GM21786 (cell line): ENCODE measurements around the gene OR2A2.

Experiments
- ATAC-seq: cut with Tn5 transposase; IDR thresholded peaks from one replicate; pipeline ENCODE4 v1.9.1; 2021; ENCODE audit not compliant: unreplicated experiment

Gene OR2A2

DNA sequence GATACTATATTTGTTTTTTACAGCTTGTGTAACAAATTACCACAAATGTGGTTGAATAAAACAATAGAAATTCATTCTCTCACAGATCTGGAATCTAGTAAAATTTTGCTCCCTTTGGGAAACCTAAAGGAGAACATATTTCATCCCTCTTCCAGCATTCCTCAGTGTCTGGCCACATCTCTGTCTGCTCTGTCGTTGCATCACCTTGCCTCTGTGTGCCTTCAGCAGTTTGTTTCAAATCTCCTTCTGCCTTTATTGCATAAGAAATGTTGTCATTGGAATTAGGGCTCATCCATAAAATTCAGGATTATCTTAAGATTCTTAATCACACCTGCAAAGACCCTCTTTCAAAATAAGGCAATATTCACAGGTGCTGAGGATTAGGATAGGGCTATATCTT lies 28.1 kb downstream of the OR2A2 start:
- ATAC-seq, result no peak

DNA sequence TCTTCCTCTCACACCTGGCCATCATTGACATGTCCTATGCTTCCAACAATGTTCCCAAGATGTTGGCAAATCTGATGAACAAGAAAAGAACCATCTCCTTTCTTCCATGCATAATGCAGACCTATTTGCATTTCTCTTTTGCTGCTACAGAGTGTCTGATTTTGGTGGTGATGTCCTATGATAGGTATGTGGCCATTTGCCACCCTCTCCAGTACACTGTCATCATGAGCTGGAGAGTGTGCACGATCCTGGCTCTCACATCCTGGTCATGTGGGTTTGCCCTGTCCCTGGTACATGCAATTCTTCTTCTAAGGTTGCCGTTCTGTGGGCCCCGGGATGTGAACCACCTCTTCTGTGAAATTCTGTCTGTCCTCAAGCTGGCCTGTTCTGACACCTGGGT lies 32.8 kb downstream of the OR2A2 start:
- no peak for ATAC-seq

DNA sequence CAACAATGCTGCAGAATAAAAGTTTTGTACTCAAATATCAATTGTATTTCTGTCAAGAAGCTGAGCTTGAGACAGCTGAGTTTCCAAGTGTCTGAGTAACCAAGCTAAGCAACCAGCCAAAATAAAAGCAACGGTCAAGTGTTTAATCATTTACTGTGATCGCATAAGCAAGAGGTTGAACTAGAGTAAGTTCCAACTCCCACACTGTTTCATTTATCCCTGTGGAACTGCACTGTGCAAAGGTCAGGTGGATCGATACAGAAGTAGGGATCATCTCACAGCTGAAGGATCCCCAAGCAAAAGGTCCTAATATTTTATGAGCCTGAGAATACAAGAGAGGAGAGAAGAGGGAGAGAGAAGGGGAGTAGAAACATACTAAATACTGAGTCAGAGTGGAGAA lies 35.0 kb downstream of the OR2A2 start:
- no peak for ATAC-seq

GRCh38 chr7:144148224-144148827 lies 38.9 kb downstream of the OR2A2 start:
- no peak for ATAC-seq

DNA sequence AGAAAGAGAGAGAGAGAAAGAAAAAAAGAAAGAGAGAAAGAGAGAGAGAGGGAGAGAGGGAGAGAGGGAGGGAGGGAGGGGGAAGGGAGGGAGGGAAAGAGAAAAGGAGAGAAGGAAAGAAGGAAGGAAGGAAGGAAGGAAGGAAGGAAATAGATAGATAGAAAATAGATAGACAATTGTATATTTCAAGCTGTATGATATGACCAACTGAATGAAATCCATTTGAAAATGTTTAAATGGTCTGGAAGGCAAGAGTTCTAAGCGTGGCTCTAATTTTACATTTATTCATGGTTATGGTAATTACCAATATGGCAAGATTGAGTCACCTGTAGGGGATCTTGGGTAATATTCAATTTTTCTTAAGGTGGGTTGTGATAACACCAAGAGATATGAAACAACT lies 49.5 kb downstream of the OR2A2 start:
- ATAC-seq, result no peak
